Suprapubic skin (tissue), 4 donors: ENCODE measurements around the gene TAF3. TPM values are rescaled to one million over a fixed set of nuclear protein-coding genes. Genes with fewer than 3 reads are reported as not detected.

Source experiments
- DNase-seq, 2 donors: peaks; one replicate each; pipeline ENCODE4 v3.0.0-alpha.2; 2019; ENCODE audit warnings: low spot score in 2 of 2
- H3K27ac ChIP-seq: fragments of 200-600 bp; sonication (generic); one replicate; pipeline ENCODE4 v1.5.1; 2019
- H3K27me3 ChIP-seq: fragments of 200-600 bp; sonication (generic); one replicate; pipeline ENCODE4 v1.5.1; 2019
- H3K36me3 ChIP-seq: fragments of 200-600 bp; sonication (generic); one replicate; pipeline ENCODE4 v1.5.1; 2019
- H3K4me1 ChIP-seq: fragments of 200-600 bp; sonication (generic); one replicate; pipeline ENCODE4 v1.5.1; 2019
- H3K4me3 ChIP-seq: fragments of 200-600 bp; sonication (generic); one replicate; pipeline ENCODE4 v1.5.1; 2019; ENCODE audit warnings: mild to moderate bottlenecking
- H3K9me3 ChIP-seq: fragments of 200-600 bp; sonication (generic); one replicate; pipeline ENCODE4 v1.5.1; 2019
- EP300 ChIP-seq: sonication (generic); formaldehyde crosslinking; IDR thresholded peaks from one replicate; pipeline ENCODE4 v1.6.1; 2017; ENCODE audit warnings: antibody characterized with exemption
- POLR2A ChIP-seq, 2 donors: fragments of 450-650 bp; IDR thresholded peaks; one replicate each; pipeline ENCODE4 v1.6.1; 2017; ENCODE audit warnings: antibody characterized with exemption in 2 of 2, mild to moderate bottlenecking in 2 of 2, moderate library complexity in 2 of 2
- POLR2AphosphoS5 ChIP-seq, 3 donors: sonication (generic); formaldehyde crosslinking; IDR thresholded peaks; one replicate each; pipeline ENCODE4 v1.6.1; 2017; ENCODE audit warnings: antibody characterized with exemption in 3 of 3
- WGBS: methylation state at CpG from one replicate; pipeline ENCODE4 v1.1.5; 2018; 5-methylcytosine and 5-hydroxymethylcytosine counted together
- total RNA-seq, 4 donors: library from RNA; depleted of rRNA; stranded (reverse); fragments of >200 nt; gene quantifications; one replicate each; pipeline ENCODE4 v1.1.0, GENCODE V29; 2016
- TF ChIP-seq, protein P1 (sequence below), 2 donors: fragments of 200-600 bp in 1 of 2; fragments of 450-650 bp in 1 of 2; sonication (generic) in 1 of 2; IDR thresholded peaks; one replicate each; pipeline ENCODE4 v1.5.1; 2016 to 2019; ENCODE audit warnings: antibody characterized with exemption in 2 of 2, mild to moderate bottlenecking in 1 of 2, moderate library complexity in 1 of 2

TAF3 gene
- total RNA-seq, 4 donors from 2014 or later: 5.6 to 13.3 (median 10.3) TPM

DNA sequence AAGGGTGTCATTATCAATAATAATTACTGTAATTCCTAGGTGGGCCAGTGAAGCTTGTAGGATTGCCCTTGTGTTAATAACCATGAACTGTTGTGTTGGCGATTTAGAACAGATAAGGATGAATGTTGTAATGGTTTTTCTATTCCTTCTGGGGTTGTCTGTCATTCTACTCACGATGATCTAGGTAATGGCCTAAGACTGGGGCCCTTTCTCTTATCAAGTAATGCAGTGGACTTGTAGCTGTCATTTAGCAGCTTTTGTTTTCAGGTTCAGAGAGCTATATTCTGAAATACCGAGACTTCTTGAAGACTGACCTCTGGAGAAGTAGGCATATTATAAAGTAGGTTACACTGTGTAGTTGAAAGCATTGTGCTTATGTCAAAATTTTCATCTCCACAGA lies 110.2 kb downstream of the TAF3 start:
- WGBS: 85% methylated on average over 3 of the region's 3 CpGs
- DNase-seq: no peak
- Histone ChIP-seq H3K4me3 (no peak overlapping the region), H3K27ac (no peak overlapping the region), H3K9me3 (no peaks in the 10 kb centered on the region), H3K27me3 (no peaks in the 10 kb centered on the region), H3K4me1 (peaks cover 3% of the 10 kb centered on the region), H3K36me3 (no peaks in the 10 kb centered on the region)
- TF ChIP-seq POLR2AphosphoS5 (IDR thresholded peaks at IDR 0.05) (no peak), EP300 (no peak), POLR2A (IDR thresholded peaks at IDR 0.05) (no peak)
- TF ChIP-seq, protein P1, sequence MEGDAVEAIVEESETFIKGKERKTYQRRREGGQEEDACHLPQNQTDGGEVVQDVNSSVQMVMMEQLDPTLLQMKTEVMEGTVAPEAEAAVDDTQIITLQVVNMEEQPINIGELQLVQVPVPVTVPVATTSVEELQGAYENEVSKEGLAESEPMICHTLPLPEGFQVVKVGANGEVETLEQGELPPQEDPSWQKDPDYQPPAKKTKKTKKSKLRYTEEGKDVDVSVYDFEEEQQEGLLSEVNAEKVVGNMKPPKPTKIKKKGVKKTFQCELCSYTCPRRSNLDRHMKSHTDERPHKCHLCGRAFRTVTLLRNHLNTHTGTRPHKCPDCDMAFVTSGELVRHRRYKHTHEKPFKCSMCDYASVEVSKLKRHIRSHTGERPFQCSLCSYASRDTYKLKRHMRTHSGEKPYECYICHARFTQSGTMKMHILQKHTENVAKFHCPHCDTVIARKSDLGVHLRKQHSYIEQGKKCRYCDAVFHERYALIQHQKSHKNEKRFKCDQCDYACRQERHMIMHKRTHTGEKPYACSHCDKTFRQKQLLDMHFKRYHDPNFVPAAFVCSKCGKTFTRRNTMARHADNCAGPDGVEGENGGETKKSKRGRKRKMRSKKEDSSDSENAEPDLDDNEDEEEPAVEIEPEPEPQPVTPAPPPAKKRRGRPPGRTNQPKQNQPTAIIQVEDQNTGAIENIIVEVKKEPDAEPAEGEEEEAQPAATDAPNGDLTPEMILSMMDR (IDR thresholded peaks at IDR 0.05): no peak

DNA sequence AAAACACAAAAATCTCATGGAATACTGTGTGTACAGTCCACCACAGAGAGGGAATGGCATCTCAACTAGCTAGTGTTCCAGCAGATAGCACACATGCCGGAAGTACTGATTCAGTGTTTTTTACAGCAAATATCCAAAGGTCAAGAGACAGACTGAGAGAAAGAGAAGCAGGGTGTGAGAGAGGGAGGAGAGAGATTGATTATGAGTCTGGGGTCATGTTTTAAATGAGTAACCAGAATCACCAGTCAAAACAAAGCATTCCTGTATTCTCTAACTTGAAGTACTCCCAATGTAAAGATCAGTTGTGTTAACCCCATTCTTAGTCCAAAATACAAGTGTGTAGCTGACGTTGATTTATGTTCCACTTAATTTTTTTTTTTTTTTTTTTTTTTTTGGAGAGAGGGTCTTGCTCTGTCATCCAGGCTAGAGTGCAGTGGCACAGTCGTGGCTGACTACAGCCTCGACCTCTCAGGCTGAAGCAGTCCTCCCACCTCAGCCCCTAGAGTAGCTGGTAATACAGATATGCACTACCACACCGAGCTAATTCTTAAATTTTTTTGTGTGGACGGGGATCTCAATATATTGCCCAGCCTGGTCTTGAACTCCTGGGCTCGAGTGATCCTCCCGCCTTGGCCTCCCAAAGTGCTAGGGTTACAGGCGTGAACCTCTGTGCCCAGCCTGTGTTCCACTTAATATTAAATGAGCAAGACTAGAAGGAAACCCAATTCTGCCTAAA lies 114.2 kb downstream of the TAF3 start:
- H3K36me3 ChIP-seq: no peaks in the 10 kb centered on the region
- WGBS: 85% methylated on average over 9 of the region's 9 CpGs
- no peak for TF ChIP-seq EP300
- TF ChIP-seq, protein P1 (IDR thresholded peaks at IDR 0.05): no peak
- no peak for TF ChIP-seq POLR2AphosphoS5 (IDR thresholded peaks at IDR 0.05)
- TF ChIP-seq POLR2A (IDR thresholded peaks at IDR 0.05): no peak

GRCh38 chr10:7933262-7933661 lies 115.0 kb downstream of the TAF3 start:
- 71% methylated on average over 3 of the region's 3 CpGs for WGBS
- TF ChIP-seq POLR2A (IDR thresholded peaks at IDR 0.05) (no peak), EP300 (no peak), POLR2AphosphoS5 (IDR thresholded peaks at IDR 0.05) (no peak)
- TF ChIP-seq, protein P1 (IDR thresholded peaks at IDR 0.05): no peak
- Histone ChIP-seq H3K4me3 (no peak overlapping the region), H3K36me3 (no peaks in the 10 kb centered on the region), H3K4me1 (peaks cover 3% of the 10 kb centered on the region), H3K27ac (no peak overlapping the region), H3K27me3 (no peaks in the 10 kb centered on the region), H3K9me3 (no peaks in the 10 kb centered on the region)
- no peak for DNase-seq

More for the DNA sequence above, 114.2 kb downstream of the TAF3 start:
- DNase-seq: no peak
- H3K27ac ChIP-seq: no peak overlapping the region
- no peaks in the 10 kb centered on the region for H3K9me3 ChIP-seq
- peaks cover 3% of the 10 kb centered on the region for H3K4me1 ChIP-seq
- H3K27me3 ChIP-seq: no peaks in the 10 kb centered on the region
- no peak overlapping the region for H3K4me3 ChIP-seq

DNA sequence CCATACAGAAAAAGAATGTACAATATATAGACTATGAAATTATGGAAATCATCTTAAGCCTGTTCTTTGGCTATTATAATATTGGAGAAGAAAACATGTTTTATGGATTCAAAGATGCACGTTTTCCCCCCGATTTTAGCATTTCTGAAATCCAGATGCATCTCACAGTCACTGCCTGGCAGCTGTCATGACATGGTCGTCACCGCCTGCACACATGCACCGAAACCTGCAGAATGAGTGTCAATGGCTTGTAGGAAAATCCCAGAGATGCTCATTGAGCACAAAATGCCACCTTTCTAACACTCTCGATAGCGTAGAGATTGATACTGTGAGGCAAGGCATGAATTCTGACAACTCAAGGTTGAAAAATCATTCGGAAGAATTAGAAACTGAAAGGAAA lies 115.5 kb downstream of the TAF3 start:
- TF ChIP-seq EP300 (no peak), POLR2A (IDR thresholded peaks at IDR 0.05) (no peak), POLR2AphosphoS5 (IDR thresholded peaks at IDR 0.05) (no peak)
- TF ChIP-seq, protein P1 (IDR thresholded peaks at IDR 0.05): no peak

DNA sequence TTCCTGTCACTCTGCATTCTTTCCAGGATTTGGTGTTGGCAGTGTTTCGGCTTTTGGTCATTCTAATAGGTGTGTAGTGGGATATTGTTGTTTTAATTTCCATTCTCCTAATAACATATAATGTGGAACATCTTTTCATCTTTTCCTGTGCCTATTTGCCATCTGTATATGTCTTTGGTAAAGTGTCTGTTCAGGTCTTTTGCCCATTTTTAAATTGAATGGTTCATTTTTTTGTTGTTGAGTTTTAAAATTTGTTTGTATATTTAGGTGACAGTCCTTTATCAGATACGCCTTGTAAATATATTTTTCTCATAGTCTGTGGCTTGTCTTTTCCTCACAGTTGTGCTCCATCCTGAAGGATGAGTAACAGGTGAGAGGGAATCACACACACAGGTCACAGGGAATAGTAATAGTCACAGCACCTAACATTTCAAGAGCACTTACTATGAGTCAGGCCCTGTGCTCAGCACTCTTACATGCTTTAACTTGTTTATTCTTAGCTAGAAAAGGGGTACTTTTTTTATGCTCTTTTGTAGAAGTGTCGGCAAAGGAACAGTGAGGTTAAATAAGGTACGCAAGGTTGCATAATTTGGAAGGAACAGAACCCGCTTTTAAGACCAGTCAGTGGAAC lies 119.1 kb downstream of the TAF3 start:
- no peaks in the 10 kb centered on the region for H3K27me3 ChIP-seq
- DNase-seq: no peak
- TF ChIP-seq EP300: no peak
- no peak for TF ChIP-seq POLR2AphosphoS5 (IDR thresholded peaks at IDR 0.05)
- TF ChIP-seq POLR2A (IDR thresholded peaks at IDR 0.05): no peak
- TF ChIP-seq, protein P1 (IDR thresholded peaks at IDR 0.05): no peak
- H3K9me3 ChIP-seq: peaks cover 7% of the 10 kb centered on the region
- no peaks in the 10 kb centered on the region for H3K36me3 ChIP-seq
- 94% methylated on average over 5 of the region's 5 CpGs for WGBS
- no peak overlapping the region for H3K27ac ChIP-seq
- H3K4me1 ChIP-seq: peaks cover 3% of the 10 kb centered on the region
- H3K4me3 ChIP-seq: no peak overlapping the region

More for the DNA sequence above, 115.5 kb downstream of the TAF3 start:
- Histone ChIP-seq H3K27me3 (no peaks in the 10 kb centered on the region), H3K36me3 (no peaks in the 10 kb centered on the region), H3K27ac (no peak overlapping the region), H3K4me1 (peaks cover 3% of the 10 kb centered on the region), H3K4me3 (no peak overlapping the region), H3K9me3 (no peaks in the 10 kb centered on the region)
- no peak for DNase-seq
- 95% methylated on average over 8 of the region's 8 CpGs for WGBS
